SK-N-MC (cell line): Measurements from ENCODE around the gene CSH2.
"Not testable (repeated sequence)": the region's sequence is repeated elsewhere in the genome, so short reads cannot be mapped to it uniquely, and the experiment has no call there.

ENCODE experiments used
- DNase-seq: peaks from one replicate; pipeline ENCODE4 v3.0.0-alpha.2; 2011; ENCODE audit warnings: low read depth, low spot score
- H3K27ac ChIP-seq: fragments of 200-600 bp; sonication (generic); 2 replicates; pipeline ENCODE4 v1.5.1; 2016; ENCODE audit warnings: mixed run types
- H3K36me3 ChIP-seq: fragments of 200-600 bp; sonication (generic); 2 replicates; pipeline ENCODE4 v1.6.1; 2017; ENCODE audit warnings: antibody characterized with exemption, low read length, mixed read lengths; ENCODE audit not compliant: insufficient read depth
- H3K4me3 ChIP-seq: fragments of 200-600 bp; sonication (generic); 2 replicates; pipeline ENCODE4 v1.5.1; 2016
- H3K9ac ChIP-seq: fragments of 200-600 bp; sonication (generic); 2 replicates; pipeline ENCODE4 v1.8.0; 2017; ENCODE audit warnings: mixed run types, mixed read lengths; ENCODE audit not compliant: insufficient read length
- H3K9me3 ChIP-seq: fragments of 200-600 bp; sonication (generic); 2 replicates; pipeline ENCODE4 v1.6.1; 2017; ENCODE audit warnings: low read depth, mild to moderate bottlenecking, antibody characterized with exemption, low read length, moderate library complexity, mixed read lengths
- EZH2 ChIP-seq: fragments of 200-600 bp; sonication (generic); IDR thresholded peaks from one replicate; pipeline ENCODE4 v1.6.1; 2017; ENCODE audit warnings: antibody characterized with exemption
- FOXP2 ChIP-seq: optimal IDR thresholded peaks from 2 replicates; pipeline ENCODE3; 2011; ENCODE audit warnings: mild to moderate bottlenecking, moderate library complexity; ENCODE audit not compliant: insufficient read depth; ENCODE audit errors: extremely low read length, control extremely low read depth
- POLR2AphosphoS5 ChIP-seq: IDR thresholded peaks from 2 replicates; pipeline ENCODE4 v1.6.1; 2012; ENCODE audit warnings: mild to moderate bottlenecking, low read depth, low read length, borderline replicate concordance

Gene CSH2

GRCh38 chr17:63873577-63873976, at the start of gene CSH2:
Gene CSH2, minus strand, starts transcription at chr17:63873677. Its CDS starts 63 bp downstream, at chr17:63873614.
- not testable (repeated sequence) for H3K9ac ChIP-seq, H3K9me3 ChIP-seq, H3K4me3 ChIP-seq, H3K27ac ChIP-seq, DNase-seq, H3K36me3 ChIP-seq

- not testable (repeated sequence) for H3K9me3 ChIP-seq, H3K9ac ChIP-seq, H3K27ac ChIP-seq, H3K4me3 ChIP-seq, DNase-seq, H3K36me3 ChIP-seq
These were observed 48.9 kb upstream of the CSH2 start for GRCh38 chr17:63922402-63922801.

GRCh38 chr17:63920779-63921178, 47.3 kb upstream of the CSH2 start:
- not testable (repeated sequence) for H3K4me3 ChIP-seq, H3K36me3 ChIP-seq, H3K27ac ChIP-seq, DNase-seq, H3K9ac ChIP-seq, H3K9me3 ChIP-seq

GRCh38 chr17:63920050-63920449, 46.6 kb upstream of the CSH2 start:
- not testable (repeated sequence) for H3K27ac ChIP-seq, H3K4me3 ChIP-seq, H3K9ac ChIP-seq

GRCh38 chr17:63919311-63919723, 45.8 kb upstream of the CSH2 start:
- no peak overlapping the region for H3K27ac ChIP-seq

More at GRCh38 chr17:63920050-63920449, 46.6 kb upstream of the CSH2 start:
- not testable (repeated sequence) for H3K9me3 ChIP-seq, DNase-seq, H3K36me3 ChIP-seq

GRCh38 chr17:63918789-63919305, 45.4 kb upstream of the CSH2 start, which contains the start of gene GH1:
Gene GH1, minus strand, starts transcription at chr17:63918839. Its CDS starts 63 bp downstream, at chr17:63918776.
- not testable (repeated sequence) for H3K4me3 ChIP-seq, H3K9ac ChIP-seq

More at GRCh38 chr17:63919311-63919723, 45.8 kb upstream of the CSH2 start:
- no peak for TF ChIP-seq POLR2AphosphoS5
- TF ChIP-seq FOXP2, result no peak
- TF ChIP-seq EZH2, result no peak
- Histone ChIP-seq H3K4me3 (no peak overlapping the region), H3K9me3 (no peaks in the 10 kb centered on the region), H3K36me3 (no peaks in the 10 kb centered on the region), H3K9ac (no peak overlapping the region)
- DNase-seq, result peak; percentile 3

GRCh38 chr17:63918305-63918704, 44.8 kb upstream of the CSH2 start:
- H3K36me3 ChIP-seq, result no peaks in the 10 kb centered on the region
- no peak for TF ChIP-seq POLR2AphosphoS5
- no peak for TF ChIP-seq EZH2
- no peak for TF ChIP-seq FOXP2
- no peak for DNase-seq
- no peak overlapping the region for H3K9ac ChIP-seq
- no peak overlapping the region for H3K4me3 ChIP-seq
- H3K27ac ChIP-seq, result no peak overlapping the region
- no peaks in the 10 kb centered on the region for H3K9me3 ChIP-seq

More at GRCh38 chr17:63918789-63919305, 45.4 kb upstream of the CSH2 start, which contains the start of gene GH1:
- not testable (repeated sequence) for H3K36me3 ChIP-seq, H3K9me3 ChIP-seq, DNase-seq, H3K27ac ChIP-seq

GRCh38 chr17:63917646-63918045, 44.2 kb upstream of the CSH2 start:
- no peak for DNase-seq
- H3K36me3 ChIP-seq, result no peaks in the 10 kb centered on the region
- H3K27ac ChIP-seq, result no peak overlapping the region
- no peaks in the 10 kb centered on the region for H3K9me3 ChIP-seq
- H3K4me3 ChIP-seq, result no peak overlapping the region
- H3K9ac ChIP-seq, result no peak overlapping the region
- TF ChIP-seq POLR2AphosphoS5, result no peak
- no peak for TF ChIP-seq EZH2
- TF ChIP-seq FOXP2, result no peak

- H3K36me3 ChIP-seq, DNase-seq, H3K9me3 ChIP-seq, H3K4me3 ChIP-seq, H3K9ac ChIP-seq, H3K27ac ChIP-seq: not testable (repeated sequence)
These were observed 43.7 kb upstream of the CSH2 start for GRCh38 chr17:63917206-63917605.

GRCh38 chr17:63916566-63917185, 43.2 kb upstream of the CSH2 start:
- H3K4me3 ChIP-seq, result no peak overlapping the region
- no peaks in the 10 kb centered on the region for H3K9me3 ChIP-seq
- TF ChIP-seq POLR2AphosphoS5 (no peak), FOXP2 (no peak), EZH2 (no peak)
- no peak overlapping the region for H3K27ac ChIP-seq
- no peak for DNase-seq
- H3K9ac ChIP-seq, result no peak overlapping the region
- no peaks in the 10 kb centered on the region for H3K36me3 ChIP-seq

GRCh38 chr17:63915753-63916152, 42.3 kb upstream of the CSH2 start:
- not testable (repeated sequence) for H3K27ac ChIP-seq, DNase-seq, H3K36me3 ChIP-seq, H3K9ac ChIP-seq, H3K4me3 ChIP-seq, H3K9me3 ChIP-seq
